ENCODE results near the gene ZNF708. TPM values are rescaled to one million over a fixed set of nuclear protein-coding genes. Genes with fewer than 3 reads are reported as not detected.
"Not testable (repeated sequence)": the region's sequence is repeated elsewhere in the genome, so short reads cannot be mapped to it uniquely, and the experiment has no call there.

The ZNF708 gene
- total RNA-seq, 1 experiment from 2014 or later: 4.5 TPM

DNA sequence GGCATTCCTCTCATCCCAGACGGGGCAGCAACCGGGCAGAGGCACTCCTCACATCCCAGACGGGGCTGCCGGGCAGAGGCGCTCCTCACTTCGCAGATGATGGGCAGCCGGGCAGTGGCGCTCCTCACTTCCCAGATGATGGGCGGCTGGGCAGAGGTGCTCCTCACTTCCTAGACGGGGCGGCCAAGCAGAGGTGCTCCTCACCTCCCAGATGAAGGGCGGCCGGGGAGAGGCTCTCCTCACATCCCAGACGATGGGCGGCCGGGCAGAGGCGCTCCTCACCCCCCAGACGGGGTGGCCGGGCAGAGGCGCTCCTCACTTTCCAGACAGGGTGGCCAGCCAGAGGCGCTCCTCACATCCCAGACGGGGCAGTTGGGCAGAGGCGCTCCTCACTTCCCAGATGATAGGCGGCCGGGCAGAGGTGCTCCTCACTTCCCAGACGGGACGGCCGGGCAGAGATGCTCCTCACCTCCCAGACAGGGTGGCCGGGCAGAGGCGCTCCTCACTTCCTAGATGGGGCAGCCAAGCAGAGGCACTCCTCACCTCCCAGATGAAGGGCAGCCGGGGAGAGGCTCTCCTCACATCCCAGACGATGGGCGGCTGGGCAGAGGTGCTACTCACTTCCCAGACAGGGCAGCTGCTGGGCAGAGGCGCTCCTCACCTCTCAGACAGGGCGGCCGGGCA lies 68.9 kb downstream of the ZNF708 start:
- no peak for DNase-seq (ENCODE audit: low read depth)

- not testable (repeated sequence) for DNase-seq (ENCODE audit: low read depth)
These were observed 69.6 kb downstream of the ZNF708 start for GRCh38 chr19:21259421-21260124.

DNA sequence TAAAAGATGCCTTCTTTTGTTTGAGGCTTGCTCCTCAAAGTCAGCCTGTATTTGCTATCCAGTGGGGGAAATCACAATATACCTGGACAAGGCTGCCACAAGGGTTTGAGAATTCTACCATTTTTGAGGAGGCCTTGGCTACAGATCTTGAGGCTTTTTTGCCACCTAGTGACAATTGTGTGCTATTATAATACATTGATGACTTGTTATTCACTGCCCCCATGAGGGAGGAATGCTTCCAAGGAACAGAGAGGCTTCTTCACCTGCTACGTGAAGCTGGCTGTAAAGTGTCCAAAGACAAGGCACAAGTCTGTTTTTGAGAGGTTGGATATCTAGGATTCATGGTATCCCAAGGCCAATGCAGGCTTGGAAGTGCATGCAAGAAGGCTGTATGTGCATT lies 72.5 kb downstream of the ZNF708 start:
- DNase-seq (ENCODE audit: low read depth): no peak

Other genes starting within 250 kb of the ZNF708 start
- gene ZNF714, start 247.2 kb downstream of the ZNF708 start, total RNA-seq (2014; rRNA removed; shearing (Covaris generic)): 19.3 and 25.3 TPM in 2 replicates
- 4.9 and 7.2 TPM in 2 replicates for gene ZNF431, start 187.4 kb downstream of the ZNF708 start, total RNA-seq (2014; rRNA removed; shearing (Covaris generic))
- 5.2 and 6.5 TPM in 2 replicates for gene ZNF738, start 29.6 kb upstream of the ZNF708 start, total RNA-seq (2014; rRNA removed; shearing (Covaris generic))
- gene ZNF493, start 67.7 kb upstream of the ZNF708 start, total RNA-seq (2014; rRNA removed; shearing (Covaris generic)): 2.0 and 4.1 TPM in 2 replicates
- not detected in 2 replicates for gene ZNF429, start 176.2 kb upstream of the ZNF708 start, total RNA-seq (2014; rRNA removed; shearing (Covaris generic))

Data from HT1080 (cell line).